Left ventricle myocardium inferior (tissue), 1 donor: Measurements from ENCODE around the gene TAB2. TPM values are rescaled to one million over a fixed set of nuclear protein-coding genes. Genes with fewer than 3 reads are reported as not detected.

Experiments
- DNase-seq: peaks from one replicate; pipeline ENCODE4 v3.0.0-alpha.2; 2020
- H3K27ac ChIP-seq: fragments of 200-600 bp; replicated peaks from 2 replicates; pipeline ENCODE4 v1.8.0; 2021
- H3K27me3 ChIP-seq: fragments of 200-600 bp; 2 replicates; pipeline ENCODE4 v1.8.0; 2021; ENCODE audit warnings: low read depth
- H3K36me3 ChIP-seq: fragments of 200-600 bp; 2 replicates; pipeline ENCODE4 v1.8.0; 2021
- H3K4me1 ChIP-seq: fragments of 200-600 bp; 2 replicates; pipeline ENCODE4 v1.8.0; 2021
- H3K4me3 ChIP-seq: fragments of 200-600 bp; 2 replicates; pipeline ENCODE4 v1.8.0; 2021; ENCODE audit warnings: mild to moderate bottlenecking, moderate library complexity
- H3K9me3 ChIP-seq: fragments of 200-600 bp; replicated peaks from 2 replicates; pipeline ENCODE4 v1.8.0; 2021
- intact Hi-C: fragments of 100-400 bp; cut with micrococcal nuclease; formaldehyde crosslinking; loops from one replicate; pipeline ENCODE4 v1.11.0; 2022
- total RNA-seq: library from RNA; stranded (reverse); fragmentation: NEBNext Ultra II Directional; extraction: Animal tissue kit (Norgen Biotek cat#: 25700); gene quantifications from one replicate; pipeline ENCODE4 v1.2.1, GENCODE V29; 2021
- TF ChIP-seq, protein P1 (sequence below): fragments of 200-600 bp; IDR thresholded peaks from 2 replicates; pipeline ENCODE4 v1.8.0; 2021; ENCODE audit warnings: antibody characterized with exemption, mild to moderate bottlenecking, borderline replicate concordance
- donor health status: DM: no; HTN: yes; CAD: no; lungs with severe emphysema.

Gene TAB2
- total RNA-seq, 1 donor from 2014 or later = 56.7 TPM

DNA sequence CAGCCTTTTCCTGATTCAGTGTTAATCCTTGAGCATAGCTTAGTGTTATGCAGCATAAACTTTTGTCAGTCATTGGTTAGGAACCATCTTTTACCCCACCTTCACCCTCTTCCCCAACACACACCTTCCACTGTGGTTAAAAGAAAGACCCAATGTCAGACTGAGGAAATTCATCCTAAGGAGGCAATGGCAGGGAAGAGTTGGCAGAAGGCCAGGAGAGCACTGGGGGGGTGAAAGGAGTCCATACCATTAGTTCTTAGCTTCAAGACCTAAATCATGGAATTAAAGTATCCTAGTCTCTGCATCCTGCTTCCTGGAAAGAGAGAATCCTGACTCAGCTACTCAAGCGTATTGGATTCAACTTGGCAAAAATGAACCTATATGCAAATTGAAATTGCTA is 16.9 kb upstream of the TAB2 start:
- Histone ChIP-seq H3K4me3 (no peak overlapping the region), H3K27me3 (no peaks in the 10 kb centered on the region), H3K36me3 (no peaks in the 10 kb centered on the region), H3K9me3 (no peaks in the 10 kb centered on the region), H3K27ac (no peak overlapping the region), H3K4me1 (no peaks in the 10 kb centered on the region)
- intact Hi-C loops = no loop called here
- no peak for DNase-seq
- TF ChIP-seq, protein P1, sequence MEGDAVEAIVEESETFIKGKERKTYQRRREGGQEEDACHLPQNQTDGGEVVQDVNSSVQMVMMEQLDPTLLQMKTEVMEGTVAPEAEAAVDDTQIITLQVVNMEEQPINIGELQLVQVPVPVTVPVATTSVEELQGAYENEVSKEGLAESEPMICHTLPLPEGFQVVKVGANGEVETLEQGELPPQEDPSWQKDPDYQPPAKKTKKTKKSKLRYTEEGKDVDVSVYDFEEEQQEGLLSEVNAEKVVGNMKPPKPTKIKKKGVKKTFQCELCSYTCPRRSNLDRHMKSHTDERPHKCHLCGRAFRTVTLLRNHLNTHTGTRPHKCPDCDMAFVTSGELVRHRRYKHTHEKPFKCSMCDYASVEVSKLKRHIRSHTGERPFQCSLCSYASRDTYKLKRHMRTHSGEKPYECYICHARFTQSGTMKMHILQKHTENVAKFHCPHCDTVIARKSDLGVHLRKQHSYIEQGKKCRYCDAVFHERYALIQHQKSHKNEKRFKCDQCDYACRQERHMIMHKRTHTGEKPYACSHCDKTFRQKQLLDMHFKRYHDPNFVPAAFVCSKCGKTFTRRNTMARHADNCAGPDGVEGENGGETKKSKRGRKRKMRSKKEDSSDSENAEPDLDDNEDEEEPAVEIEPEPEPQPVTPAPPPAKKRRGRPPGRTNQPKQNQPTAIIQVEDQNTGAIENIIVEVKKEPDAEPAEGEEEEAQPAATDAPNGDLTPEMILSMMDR = no peak

DNA sequence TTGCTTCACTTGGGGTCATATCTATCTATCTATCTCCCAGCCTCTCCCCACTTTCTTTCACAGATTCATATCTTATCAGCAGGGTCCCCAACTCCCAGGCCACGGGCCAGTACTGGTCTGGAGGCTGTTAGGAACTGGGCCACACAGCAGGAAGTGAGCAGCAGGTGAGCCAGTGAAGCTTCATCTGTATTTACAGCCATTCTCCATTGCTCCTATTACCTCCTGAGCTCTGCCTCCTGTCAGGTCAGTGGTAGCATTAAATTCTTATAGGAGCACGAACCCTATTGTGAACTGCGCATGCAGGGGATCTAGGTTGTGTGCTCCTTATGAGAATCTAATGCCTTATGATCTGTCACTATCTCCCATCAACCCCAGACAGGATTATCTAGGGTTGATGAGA is 14.8 kb upstream of the TAB2 start:
- no peaks in the 10 kb centered on the region for H3K36me3 ChIP-seq
- no peaks in the 10 kb centered on the region for H3K4me1 ChIP-seq
- no peak overlapping the region for H3K4me3 ChIP-seq
- H3K9me3 ChIP-seq = no peaks in the 10 kb centered on the region
- H3K27ac ChIP-seq = no peak overlapping the region
- intact Hi-C loops = no loop called here
- TF ChIP-seq, protein P1 = no peak
- no peak for DNase-seq
- H3K27me3 ChIP-seq = no peaks in the 10 kb centered on the region

DNA sequence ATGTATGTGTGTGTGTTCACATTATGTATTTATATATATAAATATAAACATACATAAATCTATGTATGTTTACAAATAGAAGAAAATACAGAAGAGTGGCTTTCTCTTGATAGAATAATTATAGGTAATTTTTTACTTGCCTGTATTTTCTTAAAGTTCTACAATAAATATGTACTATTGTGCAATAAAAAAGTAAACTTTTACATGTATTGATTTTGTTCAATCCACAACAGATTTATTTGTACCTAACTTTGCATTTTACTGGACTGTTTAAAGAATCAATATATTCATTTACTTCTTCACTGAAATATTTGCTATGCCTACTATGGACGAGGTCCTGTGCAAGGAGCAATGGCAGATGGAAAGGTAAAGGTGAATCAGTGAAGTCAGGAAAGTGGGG is 14.0 kb upstream of the TAB2 start:
- H3K9me3 ChIP-seq = no peaks in the 10 kb centered on the region
- H3K4me1 ChIP-seq = no peaks in the 10 kb centered on the region
- no peak for DNase-seq
- intact Hi-C loops = no loop called here
- no peaks in the 10 kb centered on the region for H3K36me3 ChIP-seq
- no peaks in the 10 kb centered on the region for H3K27me3 ChIP-seq
- TF ChIP-seq, protein P1 = no peak
- H3K27ac ChIP-seq = no peak overlapping the region
- no peak overlapping the region for H3K4me3 ChIP-seq

DNA sequence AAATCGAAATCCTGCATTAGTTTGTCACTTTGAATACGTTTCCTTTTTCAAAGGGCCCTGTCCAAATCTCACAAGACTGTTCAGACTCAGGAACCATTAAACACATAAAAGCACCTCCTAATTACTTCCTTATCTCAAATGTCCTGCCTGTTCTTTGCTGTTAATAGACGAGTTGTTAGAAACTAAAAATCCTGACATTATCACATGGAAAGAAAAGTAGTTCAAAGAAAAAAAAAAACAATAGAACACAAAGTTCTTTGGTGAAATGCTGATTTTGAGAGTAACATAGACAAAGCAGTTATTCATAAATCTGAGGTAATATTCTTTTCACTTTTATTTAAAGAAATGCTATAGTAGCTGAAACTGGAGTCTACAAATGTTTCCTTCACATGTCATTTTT is 12.1 kb upstream of the TAB2 start:
- H3K9me3 ChIP-seq = no peaks in the 10 kb centered on the region
- no peaks in the 10 kb centered on the region for H3K36me3 ChIP-seq
- H3K27me3 ChIP-seq = no peaks in the 10 kb centered on the region
- TF ChIP-seq, protein P1 = no peak
- intact Hi-C loops = no loop called here
- H3K27ac ChIP-seq = no peak overlapping the region
- no peaks in the 10 kb centered on the region for H3K4me1 ChIP-seq
- DNase-seq = no peak
- no peak overlapping the region for H3K4me3 ChIP-seq

DNA sequence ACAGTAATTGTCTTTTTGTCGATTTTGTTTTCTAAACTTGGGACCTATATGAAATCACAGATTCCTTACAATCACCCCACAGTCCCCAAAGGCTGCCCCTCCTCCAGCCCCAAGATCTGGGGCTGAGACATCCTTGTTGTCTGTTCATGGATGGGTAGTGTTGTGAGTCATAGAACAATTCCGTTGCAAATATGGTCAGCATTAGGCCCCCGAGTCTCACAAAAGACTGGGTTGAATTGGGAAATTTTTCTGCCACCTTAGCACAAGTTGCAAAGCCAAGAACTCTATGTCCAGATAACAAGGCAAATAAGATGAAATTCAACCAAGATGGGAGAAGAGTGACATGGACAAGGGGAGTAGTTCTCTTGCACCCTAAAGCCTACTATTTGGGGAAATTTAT is 10.5 kb upstream of the TAB2 start:
- H3K4me1 ChIP-seq = no peaks in the 10 kb centered on the region
- no peak for DNase-seq
- no peaks in the 10 kb centered on the region for H3K36me3 ChIP-seq
- intact Hi-C loops = no loop called here
- H3K27ac ChIP-seq = no peak overlapping the region
- no peaks in the 10 kb centered on the region for H3K9me3 ChIP-seq
- TF ChIP-seq, protein P1 = no peak
- H3K27me3 ChIP-seq = peaks cover 3% of the 10 kb centered on the region
- H3K4me3 ChIP-seq = no peak overlapping the region

DNA sequence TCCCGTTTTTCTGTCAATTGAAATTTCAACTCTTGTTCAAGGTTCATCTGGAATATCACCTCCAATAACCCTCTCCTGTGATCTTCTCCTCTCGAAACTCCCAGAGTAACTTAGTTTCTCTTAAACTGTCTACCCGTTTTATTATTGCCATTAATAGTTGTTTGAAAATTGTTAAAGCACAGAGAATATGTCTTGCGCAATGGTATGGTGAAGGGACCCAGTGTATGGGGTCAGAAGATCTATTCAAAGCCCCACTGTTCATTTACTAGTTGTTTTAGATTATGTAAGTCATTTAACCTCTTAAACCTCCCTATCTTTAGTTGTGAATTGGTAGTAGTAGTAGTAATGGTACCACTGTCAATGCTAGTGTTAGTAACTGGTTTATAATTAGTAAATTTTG is 6.2 kb upstream of the TAB2 start:
- H3K27ac ChIP-seq = no peak overlapping the region
- H3K4me1 ChIP-seq = peaks cover 4% of the 10 kb centered on the region
- intact Hi-C loops = no loop called here
- H3K27me3 ChIP-seq = peaks cover 17% of the 10 kb centered on the region
- TF ChIP-seq, protein P1 = no peak
- no peaks in the 10 kb centered on the region for H3K36me3 ChIP-seq
- H3K4me3 ChIP-seq = no peak overlapping the region
- DNase-seq = no peak
- no peaks in the 10 kb centered on the region for H3K9me3 ChIP-seq
